HEK293 (cell line): ENCODE results near the gene COX20.

Experiments
- GFI1B ChIP-seq: fragments of 450-650 bp; formaldehyde crosslinking; IDR thresholded peaks from 2 replicates; pipeline ENCODE4 v1.5.1; 2016; ENCODE audit warnings: missing biosample characterization, missing genetic modification characterization
- HIC1 ChIP-seq: fragments of 450-650 bp; formaldehyde crosslinking; IDR thresholded peaks from 2 replicates; pipeline ENCODE4 v1.5.1; 2016; ENCODE audit warnings: missing biosample characterization, missing genetic modification characterization
- KLF10 ChIP-seq: fragments of 450-650 bp; IDR thresholded peaks from 2 replicates; pipeline ENCODE4 v1.5.1; 2018; ENCODE audit warnings: missing biosample characterization, mild to moderate bottlenecking, missing genetic modification characterization
- KLF17 ChIP-seq: fragments of 450-650 bp; formaldehyde crosslinking; IDR thresholded peaks from 2 replicates; pipeline ENCODE4 v1.5.1; 2016; ENCODE audit warnings: missing biosample characterization, missing genetic modification characterization
- ZBTB10 ChIP-seq: fragments of 450-650 bp; formaldehyde crosslinking; IDR thresholded peaks from 2 replicates; pipeline ENCODE4 v1.5.1; 2016; ENCODE audit warnings: missing biosample characterization, missing genetic modification characterization
- ZBTB6 ChIP-seq: fragments of 450-650 bp; formaldehyde crosslinking; IDR thresholded peaks from 2 replicates; pipeline ENCODE4 v1.5.1; 2017; ENCODE audit warnings: missing biosample characterization, missing genetic modification characterization
- ZNF112 ChIP-seq: fragments of 450-650 bp; formaldehyde crosslinking; IDR thresholded peaks from 2 replicates; pipeline ENCODE4 v1.5.0; 2017; ENCODE audit warnings: missing biosample characterization, missing genetic modification characterization
- ZNF202 ChIP-seq: fragments of 450-650 bp; formaldehyde crosslinking; IDR thresholded peaks from 2 replicates; pipeline ENCODE4 v1.5.1; 2016; ENCODE audit warnings: missing biosample characterization, missing genetic modification characterization, borderline replicate concordance
- ZNF23 ChIP-seq: fragments of 450-650 bp; formaldehyde crosslinking; IDR thresholded peaks from 2 replicates; pipeline ENCODE4 v1.5.1; 2016; ENCODE audit warnings: missing biosample characterization, missing genetic modification characterization, borderline replicate concordance
- ZNF274 ChIP-seq, 2 experiments: fragments of 200-500 bp in 1 of 2; fragments of 450-650 bp in 1 of 2; sonication (Bioruptor generic) in 1 of 2; formaldehyde crosslinking in 1 of 2; IDR thresholded peaks; 2 replicates each; pipeline versions ENCODE4 v1.5.1 to v1.6.1; 2014 to 2016; ENCODE audit warnings: borderline replicate concordance in 1 of 2, inconsistent platforms in 1 of 2, low read length in 1 of 2, missing biosample characterization in 1 of 2, missing genetic modification characterization in 1 of 2
- ZNF311 ChIP-seq: fragments of 450-650 bp; formaldehyde crosslinking; IDR thresholded peaks from 2 replicates; pipeline ENCODE4 v1.5.1; 2017; ENCODE audit warnings: missing biosample characterization, missing genetic modification characterization, borderline replicate concordance
- ZNF366 ChIP-seq: fragments of 450-650 bp; formaldehyde crosslinking; conservative IDR thresholded peaks from 2 replicates; pipeline ENCODE4 v1.5.1; 2016; ENCODE audit warnings: missing biosample characterization, missing genetic modification characterization
- ZNF394 ChIP-seq: fragments of 450-650 bp; formaldehyde crosslinking; IDR thresholded peaks from 2 replicates; pipeline ENCODE4 v1.5.1; 2016; ENCODE audit warnings: missing biosample characterization, missing genetic modification characterization, mild to moderate bottlenecking, moderate library complexity, borderline replicate concordance
- ZNF423 ChIP-seq: fragments of 450-650 bp; formaldehyde crosslinking; IDR thresholded peaks from 2 replicates; pipeline ENCODE4 v1.5.1; 2016; ENCODE audit warnings: missing biosample characterization, missing genetic modification characterization
- ZNF488 ChIP-seq: fragments of 450-650 bp; formaldehyde crosslinking; IDR thresholded peaks from 2 replicates; pipeline ENCODE4 v1.5.1; 2016; ENCODE audit warnings: missing biosample characterization, missing genetic modification characterization
- ZNF518A ChIP-seq: fragments of 450-650 bp; formaldehyde crosslinking; conservative IDR thresholded peaks from 2 replicates; pipeline ENCODE4 v1.5.1; 2016; ENCODE audit warnings: low read depth, missing biosample characterization, missing genetic modification characterization
- ZNF549 ChIP-seq: fragments of 450-650 bp; IDR thresholded peaks from 2 replicates; pipeline ENCODE4 v1.5.1; 2018; ENCODE audit warnings: missing biosample characterization, missing genetic modification characterization, mild to moderate bottlenecking, inconsistent platforms, moderate library complexity
- ZNF558 ChIP-seq: fragments of 450-650 bp; formaldehyde crosslinking; IDR thresholded peaks from 2 replicates; pipeline ENCODE4 v1.5.1; 2016; ENCODE audit warnings: missing biosample characterization, missing genetic modification characterization
- ZNF560 ChIP-seq: fragments of 450-650 bp; formaldehyde crosslinking; IDR thresholded peaks from 2 replicates; pipeline ENCODE4 v1.5.1; 2017; ENCODE audit warnings: missing biosample characterization, missing genetic modification characterization, borderline replicate concordance
- ZNF600 ChIP-seq: fragments of 450-650 bp; formaldehyde crosslinking; IDR thresholded peaks from 2 replicates; pipeline ENCODE4 v1.5.1; 2016; ENCODE audit warnings: missing biosample characterization, missing genetic modification characterization
- ZNF626 ChIP-seq: fragments of 450-650 bp; sonication (Bioruptor Pico); formaldehyde crosslinking; IDR thresholded peaks from 2 replicates; pipeline ENCODE4 v1.5.1; 2018; ENCODE audit warnings: missing biosample characterization, missing genetic modification characterization, inconsistent platforms
- ZNF645 ChIP-seq: fragments of 450-650 bp; formaldehyde crosslinking; IDR thresholded peaks from 2 replicates; pipeline ENCODE4; 2016; ENCODE audit warnings: missing biosample characterization, missing genetic modification characterization
- ZSCAN23 ChIP-seq: fragments of 450-650 bp; formaldehyde crosslinking; IDR thresholded peaks from 2 replicates; pipeline ENCODE4 v1.5.1; 2016; ENCODE audit warnings: missing biosample characterization, missing genetic modification characterization

The COX20 gene

GRCh38 chr1:244864253-244865027 is 29.0 kb downstream of the COX20 start, which contains the start of gene HNRNPU (continued):
- no peak; the same call in 1 of the 2 replicates for TF ChIP-seq ZBTB10 (tag by site-specific recombination)
- TF ChIP-seq ZNF394 (tag by site-specific recombination), result no peak; the same call in none of the 2 replicates
- no peak for TF ChIP-seq ZNF112 (tag by site-specific recombination)
- peak; percentile 54 for TF ChIP-seq ZSCAN23 (tag by site-specific recombination)
- TF ChIP-seq ZNF488, result no peak
- no peak for TF ChIP-seq ZNF311 (tag by site-specific recombination)
- peak; percentile 90 for TF ChIP-seq KLF10 (tag by site-specific recombination)
- TF ChIP-seq ZNF549 (tag by site-specific recombination), result no peak
- TF ChIP-seq KLF17 (tag by site-specific recombination), result no peak; the same call in none of the 2 replicates
- peak; percentile 53 for TF ChIP-seq ZNF600 (tag by site-specific recombination)
- TF ChIP-seq ZNF274 (IDR thresholded peaks at IDR 0.05; ENCODE audit: low read length), result no peak
- TF ChIP-seq ZNF274 (tag by site-specific recombination; IDR thresholded peaks at IDR 0.05; ENCODE audit: borderline replicate concordance), result no peak
- TF ChIP-seq ZBTB6 (tag by site-specific recombination), result 0 out of 2 replicates have a peak, but pooled peaks have one; percentile 1
- no peak for TF ChIP-seq ZNF202
- TF ChIP-seq HIC1, result no peak
- peak; percentile 61; the same call in 1 of the 2 replicates for TF ChIP-seq ZNF558 (tag by site-specific recombination)
- TF ChIP-seq ZNF626, result no peak
- no peak for TF ChIP-seq ZNF518A
- TF ChIP-seq ZNF366, result peak; percentile 78
- no peak for TF ChIP-seq GFI1B (tag by site-specific recombination)
- TF ChIP-seq ZNF423, result no peak
- TF ChIP-seq ZNF23 (tag by site-specific recombination), result no peak
- TF ChIP-seq ZNF560, result no peak
- 0 out of 2 replicates have a peak, but pooled peaks have one; percentile 15 for TF ChIP-seq ZNF645 (tag by site-specific recombination)
